Stimulated activated CD8-positive, alpha-beta memory T cell treated with anti-CD3 and anti-CD28 coated beads, Interleukin-15, amount 100 ng/mL, for 1 hour (primary cell): ENCODE data around the gene SLAMF7.

ENCODE experiments used
- DNase-seq: peaks from one replicate; pipeline ENCODE4 v3.0.0-alpha.2; 2020; ENCODE audit warnings: low read depth

SLAMF7 gene

GRCh38 chr1:160800645-160801408 is 61.8 kb downstream of the SLAMF7 start:
- no peak for DNase-seq

DNA sequence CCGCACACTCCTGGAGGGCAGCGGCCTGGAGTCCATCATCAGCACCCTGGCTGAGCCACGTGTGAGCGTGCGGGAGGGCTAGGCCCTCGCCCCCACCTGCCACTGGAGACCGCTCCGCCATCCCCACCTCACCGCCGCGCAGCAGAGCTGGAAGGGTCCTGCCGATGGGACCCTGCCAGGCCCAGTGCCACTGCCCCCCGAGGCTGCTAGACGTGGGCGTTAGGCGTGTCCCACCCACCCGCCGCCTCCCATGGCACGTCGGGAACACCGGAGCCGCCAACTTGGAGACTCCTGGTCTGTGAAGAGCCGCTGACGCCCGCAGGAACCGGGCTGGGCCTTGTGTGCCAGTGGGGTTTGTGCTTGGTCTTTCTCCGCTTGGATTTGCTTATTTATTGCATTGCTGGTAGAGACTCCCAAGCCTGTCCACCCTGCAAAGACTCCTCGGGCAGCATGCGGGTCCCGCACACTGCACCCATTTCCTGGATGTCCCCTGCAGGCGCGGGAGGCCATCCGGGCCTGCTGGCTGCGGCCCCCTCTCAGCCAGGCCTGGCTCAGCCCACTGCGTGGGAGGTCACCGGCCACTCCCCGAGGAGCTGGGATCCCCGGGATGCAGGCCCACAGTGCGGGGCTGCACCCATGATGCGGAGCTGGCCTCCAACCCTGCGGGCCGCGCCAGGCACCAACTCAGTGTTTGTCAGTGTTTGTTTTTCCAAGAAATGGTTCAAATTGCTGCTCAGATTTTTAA is 63.0 kb downstream of the SLAMF7 start:
- no peak for DNase-seq
